ENCODE measurements around the gene UPK2. TPM values are rescaled to one million over a fixed set of nuclear protein-coding genes. Genes with fewer than 3 reads are reported as not detected.
A peak's percentile ranks its signal among the peaks of the same experiment; 100 is the strongest.

UPK2 gene
- total and polyA plus RNA-seq, 2 of the 13 experiments (the other 11 are each of a cell fraction or from before 2014, with no cell fraction given): not detected

- TF ChIP-seq, protein P1, sequence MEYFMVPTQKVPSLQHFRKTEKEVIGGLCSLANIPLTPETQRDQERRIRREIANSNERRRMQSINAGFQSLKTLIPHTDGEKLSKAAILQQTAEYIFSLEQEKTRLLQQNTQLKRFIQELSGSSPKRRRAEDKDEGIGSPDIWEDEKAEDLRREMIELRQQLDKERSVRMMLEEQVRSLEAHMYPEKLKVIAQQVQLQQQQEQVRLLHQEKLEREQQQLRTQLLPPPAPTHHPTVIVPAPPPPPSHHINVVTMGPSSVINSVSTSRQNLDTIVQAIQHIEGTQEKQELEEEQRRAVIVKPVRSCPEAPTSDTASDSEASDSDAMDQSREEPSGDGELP (IDR thresholded peaks at IDR 0.05; ENCODE audit: borderline replicate concordance, low read depth): peak; percentile 38; the same call in 1 of the 2 replicates
- no peak for TF ChIP-seq EEA1 (CRISPR knock-in tag; IDR thresholded peaks at IDR 0.05; ENCODE audit: borderline replicate concordance)
- no peak for TF ChIP-seq FOXJ3 (CRISPR knock-in tag; IDR thresholded peaks at IDR 0.05; ENCODE audit: borderline replicate concordance)
- TF ChIP-seq ZNF879 (CRISPR knock-in tag; IDR thresholded peaks at IDR 0.05): no peak
- 0 out of 2 replicates have a peak, but pooled peaks have one; percentile 33 for TF ChIP-seq ZNF350 (CRISPR knock-in tag; IDR thresholded peaks at IDR 0.05; ENCODE audit: borderline replicate concordance, low read depth)
- no peak for TF ChIP-seq ZFP82 (CRISPR knock-in tag; IDR thresholded peaks at IDR 0.05; ENCODE audit: borderline replicate concordance)
- TF ChIP-seq TAF1 (CRISPR knock-in tag; IDR thresholded peaks at IDR 0.05): no peak
- TF ChIP-seq ZNF557 (CRISPR knock-in tag; IDR thresholded peaks at IDR 0.05): no peak
- no peak for TF ChIP-seq ZNF567 (CRISPR knock-in tag; IDR thresholded peaks at IDR 0.05; ENCODE audit: borderline replicate concordance)
- TF ChIP-seq TCF7L2 (IDR thresholded peaks at IDR 0.05; ENCODE audit: low read depth, low read length): no peak
- TF ChIP-seq, protein P2, sequence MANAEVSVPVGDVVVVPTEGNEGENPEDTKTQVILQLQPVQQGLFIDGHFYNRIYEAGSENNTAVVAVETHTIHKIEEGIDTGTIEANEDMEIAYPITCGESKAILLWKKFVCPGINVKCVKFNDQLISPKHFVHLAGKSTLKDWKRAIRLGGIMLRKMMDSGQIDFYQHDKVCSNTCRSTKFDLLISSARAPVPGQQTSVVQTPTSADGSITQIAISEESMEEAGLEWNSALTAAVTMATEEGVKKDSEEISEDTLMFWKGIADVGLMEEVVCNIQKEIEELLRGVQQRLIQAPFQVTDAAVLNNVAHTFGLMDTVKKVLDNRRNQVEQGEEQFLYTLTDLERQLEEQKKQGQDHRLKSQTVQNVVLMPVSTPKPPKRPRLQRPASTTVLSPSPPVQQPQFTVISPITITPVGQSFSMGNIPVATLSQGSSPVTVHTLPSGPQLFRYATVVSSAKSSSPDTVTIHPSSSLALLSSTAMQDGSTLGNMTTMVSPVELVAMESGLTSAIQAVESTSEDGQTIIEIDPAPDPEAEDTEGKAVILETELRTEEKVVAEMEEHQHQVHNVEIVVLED (CRISPR knock-in tag; IDR thresholded peaks at IDR 0.05; ENCODE audit: borderline replicate concordance): no peak
- no peak for TF ChIP-seq PTBP1 (IDR thresholded peaks at IDR 0.05; ENCODE audit: low read depth, low read length, poor library complexity, severe bottlenecking)
- TF ChIP-seq, protein P3, sequence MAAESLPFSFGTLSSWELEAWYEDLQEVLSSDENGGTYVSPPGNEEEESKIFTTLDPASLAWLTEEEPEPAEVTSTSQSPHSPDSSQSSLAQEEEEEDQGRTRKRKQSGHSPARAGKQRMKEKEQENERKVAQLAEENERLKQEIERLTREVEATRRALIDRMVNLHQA (CRISPR knock-in tag; IDR thresholded peaks at IDR 0.05): no peak
- no peak for TF ChIP-seq ZNF772 (CRISPR knock-in tag; IDR thresholded peaks at IDR 0.05)
- TF ChIP-seq ZNF720 (CRISPR knock-in tag; IDR thresholded peaks at IDR 0.05): no peak
- no peak for TF ChIP-seq REST (IDR thresholded peaks at IDR 0.05; ENCODE audit: borderline replicate concordance in 1 of 2, low read depth in 1 of 2, low read length in 2 of 2)
- no peak for TF ChIP-seq SNAPC2 (CRISPR knock-in tag; IDR thresholded peaks at IDR 0.05)
- TF ChIP-seq, protein P4, sequence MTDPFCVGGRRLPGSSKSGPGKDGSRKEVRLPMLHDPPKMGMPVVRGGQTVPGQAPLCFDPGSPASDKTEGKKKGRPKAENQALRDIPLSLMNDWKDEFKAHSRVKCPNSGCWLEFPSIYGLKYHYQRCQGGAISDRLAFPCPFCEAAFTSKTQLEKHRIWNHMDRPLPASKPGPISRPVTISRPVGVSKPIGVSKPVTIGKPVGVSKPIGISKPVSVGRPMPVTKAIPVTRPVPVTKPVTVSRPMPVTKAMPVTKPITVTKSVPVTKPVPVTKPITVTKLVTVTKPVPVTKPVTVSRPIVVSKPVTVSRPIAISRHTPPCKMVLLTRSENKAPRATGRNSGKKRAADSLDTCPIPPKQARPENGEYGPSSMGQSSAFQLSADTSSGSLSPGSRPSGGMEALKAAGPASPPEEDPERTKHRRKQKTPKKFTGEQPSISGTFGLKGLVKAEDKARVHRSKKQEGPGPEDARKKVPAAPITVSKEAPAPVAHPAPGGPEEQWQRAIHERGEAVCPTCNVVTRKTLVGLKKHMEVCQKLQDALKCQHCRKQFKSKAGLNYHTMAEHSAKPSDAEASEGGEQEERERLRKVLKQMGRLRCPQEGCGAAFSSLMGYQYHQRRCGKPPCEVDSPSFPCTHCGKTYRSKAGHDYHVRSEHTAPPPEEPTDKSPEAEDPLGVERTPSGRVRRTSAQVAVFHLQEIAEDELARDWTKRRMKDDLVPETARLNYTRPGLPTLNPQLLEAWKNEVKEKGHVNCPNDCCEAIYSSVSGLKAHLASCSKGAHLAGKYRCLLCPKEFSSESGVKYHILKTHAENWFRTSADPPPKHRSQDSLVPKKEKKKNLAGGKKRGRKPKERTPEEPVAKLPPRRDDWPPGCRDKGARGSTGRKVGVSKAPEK (CRISPR knock-in tag; IDR thresholded peaks at IDR 0.05; ENCODE audit: borderline replicate concordance): no peak
- TF ChIP-seq, protein P5, sequence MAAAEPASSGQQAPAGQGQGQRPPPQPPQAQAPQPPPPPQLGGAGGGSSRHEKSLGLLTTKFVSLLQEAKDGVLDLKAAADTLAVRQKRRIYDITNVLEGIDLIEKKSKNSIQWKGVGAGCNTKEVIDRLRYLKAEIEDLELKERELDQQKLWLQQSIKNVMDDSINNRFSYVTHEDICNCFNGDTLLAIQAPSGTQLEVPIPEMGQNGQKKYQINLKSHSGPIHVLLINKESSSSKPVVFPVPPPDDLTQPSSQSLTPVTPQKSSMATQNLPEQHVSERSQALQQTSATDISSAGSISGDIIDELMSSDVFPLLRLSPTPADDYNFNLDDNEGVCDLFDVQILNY (CRISPR knock-in tag; conservative IDR thresholded peaks at IDR 0.05): no peak
Observed at GRCh38 chr11:118917481-118918127, 38.5 kb upstream of the UPK2 start (continued).

All from HepG2 (cell line).